ENCODE data around the gene NRXN3. TPM values are rescaled to one million over a fixed set of nuclear protein-coding genes. Genes with fewer than 3 reads are reported as not detected.

The NRXN3 gene
- polyA plus RNA-seq, 1 donor from 2014 or later: 110 TPM

- Histone ChIP-seq H3K4me3 (ENCODE audit: low read length) (no peak overlapping the region), H3K27ac (ENCODE audit: low read length) (no peak overlapping the region), H2AFZ (ENCODE audit: low read depth, low read length) (no peak overlapping the region), H3K9me3 (ENCODE audit: low read length) (no peaks in the 10 kb centered on the region), H3K79me2 (replicated peaks; ENCODE audit: insufficient read depth, low read length) (no peaks in the 10 kb centered on the region), H3K27me3 (ENCODE audit: insufficient read depth, low read depth, low read length) (no peaks in the 10 kb centered on the region), H4K20me1 (ENCODE audit: insufficient read depth) (no peaks in the 10 kb centered on the region), H3K9ac (ENCODE audit: low read length) (no peak overlapping the region), H3F3A (ENCODE audit: insufficient read depth, low read length, poor library complexity, severe bottlenecking) (no peaks in the 10 kb centered on the region), H3K36me3 (ENCODE audit: insufficient read depth, low read length) (no peaks in the 10 kb centered on the region), H3K9me2 (ENCODE audit: insufficient read depth, low read length) (no peaks in the 10 kb centered on the region), H3K4me2 (ENCODE audit: low read length) (no peak overlapping the region)
- TF ChIP-seq POLR2AphosphoS5 (IDR thresholded peaks at IDR 0.05) (no peak), TAF1 (IDR thresholded peaks at IDR 0.05; ENCODE audit: low read depth) (no peak), EZH2 (IDR thresholded peaks at IDR 0.05; ENCODE audit: borderline replicate concordance, insufficient read depth, low read length, poor library complexity, severe bottlenecking) (no peak), CTCF (IDR thresholded peaks at IDR 0.05; ENCODE audit: poor library complexity, severe bottlenecking) (no peak), SMC3 (conservative IDR thresholded peaks at IDR 0.05; ENCODE audit: poor library complexity) (no peak), REST (IDR thresholded peaks at IDR 0.05; ENCODE audit: borderline replicate concordance) (no peak), RAD21 (conservative IDR thresholded peaks at IDR 0.05) (no peak)
These were observed 679.8 kb downstream of the NRXN3 start for GRCh38 chr14:78849952-78850351.

- H3K36me3 ChIP-seq (ENCODE audit: insufficient read depth, low read length): no peaks in the 10 kb centered on the region
- no peak overlapping the region for H3K9ac ChIP-seq (ENCODE audit: low read length)
- no peaks in the 10 kb centered on the region for H3K79me2 ChIP-seq (replicated peaks; ENCODE audit: insufficient read depth, low read length)
- H3K9me3 ChIP-seq (ENCODE audit: low read length): no peaks in the 10 kb centered on the region
- H3K9me2 ChIP-seq (ENCODE audit: insufficient read depth, low read length): no peaks in the 10 kb centered on the region
- H3K4me2 ChIP-seq (ENCODE audit: low read length): no peak overlapping the region
- H2AFZ ChIP-seq (ENCODE audit: low read depth, low read length): no peak overlapping the region
- H3K4me3 ChIP-seq (ENCODE audit: low read length): no peak overlapping the region
- TF ChIP-seq EP300 (conservative IDR thresholded peaks at IDR 0.05; ENCODE audit: poor library complexity, severe bottlenecking) (no peak), EZH2 (IDR thresholded peaks at IDR 0.05; ENCODE audit: borderline replicate concordance, insufficient read depth, low read length, poor library complexity, severe bottlenecking) (no peak), CTCF (IDR thresholded peaks at IDR 0.05; ENCODE audit: poor library complexity, severe bottlenecking) (no peak), POLR2AphosphoS5 (IDR thresholded peaks at IDR 0.05) (no peak), MXI1 (conservative IDR thresholded peaks at IDR 0.05; ENCODE audit: poor library complexity, severe bottlenecking) (no peak), TAF1 (IDR thresholded peaks at IDR 0.05; ENCODE audit: low read depth) (no peak), RAD21 (conservative IDR thresholded peaks at IDR 0.05) (no peak), REST (IDR thresholded peaks at IDR 0.05; ENCODE audit: borderline replicate concordance) (no peak), SMC3 (conservative IDR thresholded peaks at IDR 0.05; ENCODE audit: poor library complexity) (no peak)
- H3K27ac ChIP-seq (ENCODE audit: low read length): no peak overlapping the region
- no peaks in the 10 kb centered on the region for H3F3A ChIP-seq (ENCODE audit: insufficient read depth, low read length, poor library complexity, severe bottlenecking)
- H4K20me1 ChIP-seq (ENCODE audit: insufficient read depth): no peaks in the 10 kb centered on the region
- no peaks in the 10 kb centered on the region for H3K27me3 ChIP-seq (ENCODE audit: insufficient read depth, low read depth, low read length)
These were observed 681.0 kb downstream of the NRXN3 start for GRCh38 chr14:78851189-78851588.
